CD14-positive monocyte (primary cell): ENCODE measurements around the gene ROBO1. TPM values are rescaled to one million over a fixed set of nuclear protein-coding genes. Genes with fewer than 3 reads are reported as not detected.

Source experiments
- DNase-seq, 3 donors: peaks; one replicate each; pipeline ENCODE4 v3.0.0-alpha.2; 2011 to 2022
- H2AFZ ChIP-seq: 2 replicates; pipeline ENCODE4 v1.6.0; 2012; ENCODE audit warnings: mild to moderate bottlenecking, low read depth, low read length, inconsistent platforms; ENCODE audit not compliant: insufficient read depth, poor library complexity, severe bottlenecking
- H3K27ac ChIP-seq, 2 donors: 1 replicate in 1 of 2; 2 replicates in 1 of 2; pipeline ENCODE4 v1.5.1; 2012 to 2013; ENCODE audit warnings: low read length in 2 of 2, control low read depth in 1 of 2, inconsistent platforms in 1 of 2, low read depth in 1 of 2, mild to moderate bottlenecking in 1 of 2
- H3K27me3 ChIP-seq, 2 donors: one replicate each; pipeline versions ENCODE4 v1.6.0 to v1.6.1; 2011 to 2013; ENCODE audit warnings: low read length in 2 of 2; ENCODE audit not compliant: control insufficient read depth in 2 of 2, insufficient read depth in 2 of 2
- H3K36me3 ChIP-seq, 2 donors: replicated peaks in 1 of 2; 1 replicate in 1 of 2; 2 replicates in 1 of 2; pipeline versions ENCODE4 v1.5.1 to v1.6.1; 2012 to 2013; ENCODE audit warnings: low read length in 2 of 2, control low read depth in 1 of 2, inconsistent platforms in 1 of 2, mild to moderate bottlenecking in 1 of 2; ENCODE audit not compliant: insufficient read depth in 2 of 2, control insufficient read depth in 1 of 2
- H3K4me1 ChIP-seq, 2 donors: 1 replicate in 1 of 2; 2 replicates in 1 of 2; pipeline versions ENCODE4 v1.5.1 to v1.6.1; 2012 to 2013; ENCODE audit warnings: low read length in 2 of 2, control low read depth in 1 of 2, inconsistent platforms in 1 of 2, mild to moderate bottlenecking in 1 of 2, moderate library complexity in 1 of 2; ENCODE audit not compliant: insufficient read depth in 2 of 2, control insufficient read depth in 1 of 2
- H3K4me2 ChIP-seq: replicated peaks from 2 replicates; pipeline ENCODE3; 2012; ENCODE audit warnings: low read length, moderate library complexity, mild to moderate bottlenecking; ENCODE audit not compliant: poor library complexity, severe bottlenecking; ENCODE audit errors: extremely low read depth
- H3K4me3 ChIP-seq, 3 experiments: fragments of 200-600 bp in 1 of 3; sonication (generic) in 1 of 3; replicated peaks in 1 of 3; 1 replicate in 2 of 3; 2 replicates in 1 of 3; pipeline ENCODE4 v1.5.1; 2011 to 2013; ENCODE audit warnings: low read length in 3 of 3, mild to moderate bottlenecking in 3 of 3, control low read depth in 2 of 3, low read depth in 2 of 3, inconsistent platforms in 1 of 3, moderate library complexity in 1 of 3
- H3K79me2 ChIP-seq: 2 replicates; pipeline ENCODE4 v1.6.0; 2012; ENCODE audit warnings: mild to moderate bottlenecking, control low read depth, inconsistent platforms, low read length, moderate library complexity; ENCODE audit not compliant: insufficient read depth
- H3K9ac ChIP-seq: 2 replicates; pipeline ENCODE4 v1.6.0; 2017; ENCODE audit warnings: low read length, mild to moderate bottlenecking; ENCODE audit not compliant: insufficient read depth, poor library complexity, severe bottlenecking
- H3K9me3 ChIP-seq, 2 donors: replicated peaks in 1 of 2; 1 replicate in 1 of 2; 2 replicates in 1 of 2; pipeline versions ENCODE4 v1.5.1 to v1.6.1; 2012 to 2013; ENCODE audit warnings: low read length in 2 of 2, control low read depth in 1 of 2; ENCODE audit not compliant: control insufficient read depth in 1 of 2, insufficient read depth in 1 of 2
- H4K20me1 ChIP-seq: 2 replicates; pipeline ENCODE4 v1.6.0; 2012; ENCODE audit warnings: mild to moderate bottlenecking, low read length, control low read depth, moderate library complexity; ENCODE audit not compliant: insufficient read depth
- H3K27ac Mint-ChIP-seq, 7 donors: one replicate each; pipeline ENCODE4 v1.8.0; 2020; ENCODE audit warnings: mild to moderate bottlenecking in 7 of 7, mixed read lengths in 7 of 7, moderate library complexity in 6 of 7, inconsistent platforms in 2 of 7
- H3K27me3 Mint-ChIP-seq, 3 donors: one replicate each; pipeline ENCODE4 v1.8.0; 2021 to 2022; ENCODE audit warnings: low read depth in 3 of 3, mild to moderate bottlenecking in 3 of 3, mixed read lengths in 3 of 3, moderate library complexity in 3 of 3, inconsistent platforms in 1 of 3
- H3K36me3 Mint-ChIP-seq, 2 donors: one replicate each; pipeline ENCODE4 v1.8.0; 2020; ENCODE audit warnings: mixed read lengths in 2 of 2, inconsistent platforms in 1 of 2, mild to moderate bottlenecking in 1 of 2
- H3K4me1 Mint-ChIP-seq: one replicate; pipeline ENCODE4 v1.8.0; 2020; ENCODE audit warnings: mild to moderate bottlenecking, mixed read lengths
- H3K4me3 Mint-ChIP-seq, 2 donors: one replicate each; pipeline ENCODE4 v1.8.0; 2020; ENCODE audit warnings: mild to moderate bottlenecking in 2 of 2, mixed read lengths in 2 of 2, moderate library complexity in 1 of 2
- H3K9me3 Mint-ChIP-seq, 7 donors: one replicate each; pipeline ENCODE4 v1.8.0; 2020 to 2022; ENCODE audit warnings: mixed read lengths in 7 of 7, mild to moderate bottlenecking in 6 of 7, moderate library complexity in 6 of 7, inconsistent platforms in 2 of 7
- WGBS: methylation state at CpG from one replicate; pipeline ENCODE4 v1.1.5; 2013; ENCODE audit warnings: missing lambda C conversion rate; ENCODE audit not compliant: insufficient coverage; 5-methylcytosine and 5-hydroxymethylcytosine counted together
- intact Hi-C, 2 donors: fragments of 100-400 bp; cut with micrococcal nuclease; formaldehyde crosslinking; loops; one replicate each; pipeline versions ENCODE4 v1.15.0 to v1.15.1; 2023
- polyA plus RNA-seq, 3 donors: library from polyadenylated mRNA; depleted of rRNA in 1 of 3; unstranded in 2 of 3; stranded (reverse) in 1 of 3; fragments of 300-500 nt in 2 of 3; fragments of >200 nt in 1 of 3; fragmentation: Illumina TruSeq in 2 of 3; gene quantifications; 1 replicate in 2 of 3; 2 replicates in 1 of 3; pipeline ENCODE4 v1.2.3, GENCODE V29; 2012 to 2021
- TF ChIP-seq, protein P1 (sequence below): fragments of 200-600 bp; IDR thresholded peaks from one replicate; pipeline ENCODE4 v1.8.0; 2022; ENCODE audit warnings: antibody characterized with exemption, mild to moderate bottlenecking

ROBO1 gene
- polyA plus RNA-seq, 3 donors, result 0.09 to 0.10 TPM; not detected in 1

DNA sequence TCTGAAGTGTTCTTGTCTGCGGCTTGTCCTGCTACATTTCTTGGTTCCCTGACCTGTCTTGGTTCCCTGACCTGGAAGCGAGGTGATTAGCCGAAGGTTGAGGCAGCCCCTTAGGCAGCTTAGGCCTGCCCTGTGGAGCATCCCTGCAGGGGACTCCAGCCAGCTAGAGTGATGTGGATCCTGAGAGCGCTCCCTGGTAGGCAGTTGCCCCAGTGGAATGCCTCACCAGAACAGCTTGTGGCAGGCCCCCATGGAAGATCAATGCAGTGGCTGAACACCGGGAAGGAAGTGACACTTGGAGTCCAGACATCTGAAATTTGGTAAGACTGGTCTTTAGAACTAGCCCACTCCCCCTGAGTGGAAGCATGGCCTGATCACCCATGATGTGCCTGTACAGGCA lies 5.5 kb upstream of the ROBO1 start:
- Histone ChIP-seq H3K79me2 (no peaks in the 10 kb centered on the region), H4K20me1 (no peaks in the 10 kb centered on the region), H3K9me3 (peaks cover 15 to 39% of the 10 kb centered on the region in 2 donors), H2AFZ (no peak overlapping the region), H3K9ac (no peak overlapping the region), H3K4me3 (no peak overlapping the region), H3K36me3 (no peaks in the 10 kb centered on the region), H3K27ac (no peak overlapping the region), H3K4me2 (no peak overlapping the region), H3K4me1 (no peaks in the 10 kb centered on the region), H3K27me3 (peaks cover 0 to 4% of the 10 kb centered on the region in 2 donors)
- intact Hi-C loops, result no loop called here
- Mint-ChIP-seq H3K4me1 (no peaks in the 10 kb centered on the region), H3K36me3 (no peaks in the 10 kb centered on the region), H3K27me3 (peaks cover 0 to 5% (median 2%) of the 10 kb centered on the region in 3 donors), H3K9me3 (peaks cover 2 to 30% (median 10%) of the 10 kb centered on the region in 7 donors), H3K4me3 (no peak overlapping the region), H3K27ac (no peak overlapping the region)
- 87% methylated on average over 5 of the region's 5 CpGs for WGBS
- DNase-seq, result no peak
- TF ChIP-seq, protein P1, sequence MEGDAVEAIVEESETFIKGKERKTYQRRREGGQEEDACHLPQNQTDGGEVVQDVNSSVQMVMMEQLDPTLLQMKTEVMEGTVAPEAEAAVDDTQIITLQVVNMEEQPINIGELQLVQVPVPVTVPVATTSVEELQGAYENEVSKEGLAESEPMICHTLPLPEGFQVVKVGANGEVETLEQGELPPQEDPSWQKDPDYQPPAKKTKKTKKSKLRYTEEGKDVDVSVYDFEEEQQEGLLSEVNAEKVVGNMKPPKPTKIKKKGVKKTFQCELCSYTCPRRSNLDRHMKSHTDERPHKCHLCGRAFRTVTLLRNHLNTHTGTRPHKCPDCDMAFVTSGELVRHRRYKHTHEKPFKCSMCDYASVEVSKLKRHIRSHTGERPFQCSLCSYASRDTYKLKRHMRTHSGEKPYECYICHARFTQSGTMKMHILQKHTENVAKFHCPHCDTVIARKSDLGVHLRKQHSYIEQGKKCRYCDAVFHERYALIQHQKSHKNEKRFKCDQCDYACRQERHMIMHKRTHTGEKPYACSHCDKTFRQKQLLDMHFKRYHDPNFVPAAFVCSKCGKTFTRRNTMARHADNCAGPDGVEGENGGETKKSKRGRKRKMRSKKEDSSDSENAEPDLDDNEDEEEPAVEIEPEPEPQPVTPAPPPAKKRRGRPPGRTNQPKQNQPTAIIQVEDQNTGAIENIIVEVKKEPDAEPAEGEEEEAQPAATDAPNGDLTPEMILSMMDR, result no peak

DNA sequence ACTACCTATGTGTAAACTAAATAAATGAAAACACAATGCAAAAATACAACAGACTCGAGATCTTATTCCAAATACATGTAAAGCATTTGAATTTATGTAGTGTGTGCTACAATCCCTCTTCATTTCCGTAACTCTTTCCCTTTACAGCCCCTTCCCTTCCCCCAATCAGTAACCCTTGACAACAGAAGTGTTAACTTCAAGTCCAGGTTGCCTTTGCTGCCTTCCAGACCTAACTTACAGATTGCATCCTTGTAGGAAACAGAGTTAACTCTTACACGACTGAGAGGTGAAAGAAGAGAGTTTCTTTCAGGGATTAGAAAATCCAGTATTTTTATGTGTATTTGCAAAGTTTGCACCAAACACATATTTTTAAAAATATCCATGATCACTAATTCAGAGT lies 1.4 kb upstream of the ROBO1 start:
- TF ChIP-seq, protein P1, result no peak
- Histone ChIP-seq H3K27ac (no peak overlapping the region), H3K79me2 (no peaks in the 10 kb centered on the region), H3K4me1 (no peaks in the 10 kb centered on the region), H4K20me1 (no peaks in the 10 kb centered on the region), H3K4me3 (no peak overlapping the region), H3K27me3 (peaks cover 8 to 31% of the 10 kb centered on the region in 2 donors), H3K9me3 (peaks cover 23 to 29% of the 10 kb centered on the region in 2 donors), H2AFZ (no peak overlapping the region), H3K36me3 (no peaks in the 10 kb centered on the region), H3K9ac (no peak overlapping the region), H3K4me2 (no peak overlapping the region)
- Mint-ChIP-seq H3K4me1 (no peaks in the 10 kb centered on the region), H3K36me3 (no peaks in the 10 kb centered on the region), H3K27me3 (peaks cover 2 to 7% (median 2%) of the 10 kb centered on the region in 3 donors), H3K4me3 (no peak overlapping the region), H3K9me3 (peaks cover 1 to 16% (median 7%) of the 10 kb centered on the region in 7 donors), H3K27ac (no peak overlapping the region)
- no CpG with 5 or more reads among the region's 3 CpGs for WGBS
- intact Hi-C loops, result no loop called here
- DNase-seq, result no peak
